ENCODE results near the gene ATP2B3. TPM values are rescaled to one million over a fixed set of nuclear protein-coding genes. Genes with fewer than 3 reads are reported as not detected.

Gene ATP2B3
- total and polyA plus RNA-seq, 10 of the 15 experiments (the other 5 are each of a cell fraction or from before 2014, with no cell fraction given), result 0.01 TPM; not detected in 9

- TF ChIP-seq E2F8 (IDR thresholded peaks at IDR 0.05; ENCODE audit: low read depth, partially characterized antibody) (no peak), EZH2 (IDR thresholded peaks at IDR 0.05; ENCODE audit: borderline replicate concordance, control insufficient read depth, low read depth, low read length) (no peak), MLLT1 (IDR thresholded peaks at IDR 0.05) (no peak), CREM (IDR thresholded peaks at IDR 0.05; ENCODE audit: low read depth) (peak; percentile 93), ZNF207 (IDR thresholded peaks at IDR 0.05; ENCODE audit: borderline replicate concordance) (no peak), NFYB (IDR thresholded peaks at IDR 0.05; ENCODE audit: insufficient read depth, low read depth, low read length) (0 out of 2 replicates have a peak, but pooled peaks have one; percentile 43), JUND (IDR thresholded peaks at IDR 0.05; ENCODE audit: low read depth, low read length) (no peak), E2F4 (IDR thresholded peaks at IDR 0.05; ENCODE audit: low read depth, low read length) (peak; percentile 74), SP1 (IDR thresholded peaks at IDR 0.05; ENCODE audit: low read depth, low read length) (peak; percentile 41), RAD21 (IDR thresholded peaks at IDR 0.05; ENCODE audit: insufficient read depth, low read depth, low read length) (peak; percentile 20; the same call in 1 of the 2 replicates), SMC3 (IDR thresholded peaks at IDR 0.05; ENCODE audit: borderline replicate concordance, low read length) (peak; percentile 20; the same call in 1 of the 2 replicates), ZNF622 (IDR thresholded peaks at IDR 0.05) (no peak), YY1 (IDR thresholded peaks at IDR 0.05; ENCODE audit: low read depth, low read length) (peak; percentile 89), REST (IDR thresholded peaks at IDR 0.05; ENCODE audit: low read depth, low read length) (no peak), BHLHE40 (IDR thresholded peaks at IDR 0.05; ENCODE audit: borderline replicate concordance in 1 of 2, low read depth in 2 of 2, low read length in 1 of 2) (peak in 1 of 2 experiments; percentile 2; a peak in 1 of 4 replicates), POLR2A (IDR thresholded peaks at IDR 0.05; ENCODE audit: low read depth, low read length) (peak; percentile 80), PBX3 (IDR thresholded peaks at IDR 0.05; ENCODE audit: insufficient replicate concordance, low read depth, low read length) (peak; percentile 86), CHD1 (IDR thresholded peaks at IDR 0.05; ENCODE audit: low read depth, low read length) (no peak)
Observed at GRCh38 chrX:153470411-153471363, 46.8 kb upstream of the ATP2B3 start, which contains the start of gene HAUS7 (continued).

Data from GM12878 (cell line).